ENCODE measurements around the gene SMOC2. TPM values are rescaled to one million over a fixed set of nuclear protein-coding genes. Genes with fewer than 3 reads are reported as not detected.

Gene SMOC2
- polyA plus RNA-seq, 1 donor (not counting 4 experiments of a cell fraction or from before 2014, with no cell fraction given), result 1.1 TPM

DNA sequence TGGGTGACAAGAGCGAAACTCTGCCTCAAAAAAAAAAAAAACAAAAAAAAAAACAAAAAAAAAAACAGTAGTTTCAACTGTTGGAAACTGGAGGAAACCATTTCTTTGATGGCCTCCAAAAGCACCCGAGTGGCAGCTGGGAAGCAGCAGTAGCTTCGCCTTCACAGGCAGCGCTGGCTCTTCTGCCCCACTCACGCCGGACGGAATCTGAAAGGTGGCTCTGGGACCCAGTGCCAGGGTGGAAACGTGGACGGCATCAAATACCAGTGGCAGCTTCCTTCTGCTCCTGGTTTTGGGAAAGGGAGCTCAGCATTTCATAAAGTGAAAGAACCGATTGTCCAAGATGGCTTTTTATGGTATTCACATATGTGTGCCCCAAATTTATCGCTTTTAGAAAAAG is 159.4 kb downstream of the SMOC2 start:
- H3K27me3 ChIP-seq (ENCODE audit: control insufficient read depth, extremely low read depth, insufficient read depth, low read length), result no peaks in the 10 kb centered on the region
- dilution Hi-C loops (cut with MboI; ENCODE audit: extremely low pct_ligation_motif_present, low sequenced_read_pairs), result no loop called here
- no peaks in the 10 kb centered on the region for H4K20me1 ChIP-seq (ENCODE audit: control insufficient read depth, extremely low read depth, insufficient read depth, low read length)
- H3K4me2 ChIP-seq (ENCODE audit: control insufficient read depth, extremely low read depth, insufficient read depth, low read depth, low read length), result no peak overlapping the region
- DNase-seq (ENCODE audit: low read depth, low spot score) (no peak), FAIRE-seq (no peak)
- no peaks in the 10 kb centered on the region for H3K36me3 ChIP-seq (ENCODE audit: control insufficient read depth in 2 of 2, extremely low read depth in 1 of 2, insufficient read depth in 2 of 2, low read length in 2 of 2)
- H3K4me3 ChIP-seq (ENCODE audit: control insufficient read depth in 2 of 3, extremely low read depth in 1 of 3, insufficient read depth in 2 of 3, low read depth in 1 of 3, low read length in 3 of 3), result no peak overlapping the region
- no peaks in the 10 kb centered on the region for H3K9me3 ChIP-seq (ENCODE audit: control insufficient read depth, low read depth, low read length)
- H2AFZ ChIP-seq (ENCODE audit: control insufficient read depth, low read length), result no peak overlapping the region
- H3K27ac ChIP-seq (ENCODE audit: control insufficient read depth, insufficient read depth, low read length), result no peak overlapping the region
- no peaks in the 10 kb centered on the region for H3K79me2 ChIP-seq (ENCODE audit: control insufficient read depth, insufficient read depth, low read length)
- no peaks in the 10 kb centered on the region for H3K9me1 ChIP-seq (ENCODE audit: control insufficient read depth, extremely low read depth, insufficient read depth, low read length)
- no peaks in the 10 kb centered on the region for H3K4me1 ChIP-seq (ENCODE audit: control insufficient read depth, extremely low read depth, insufficient read depth, low read length)
- no peak overlapping the region for H3K9ac ChIP-seq (ENCODE audit: control insufficient read depth, extremely low read depth, insufficient read depth, low read length)
- TF ChIP-seq, protein P1, sequence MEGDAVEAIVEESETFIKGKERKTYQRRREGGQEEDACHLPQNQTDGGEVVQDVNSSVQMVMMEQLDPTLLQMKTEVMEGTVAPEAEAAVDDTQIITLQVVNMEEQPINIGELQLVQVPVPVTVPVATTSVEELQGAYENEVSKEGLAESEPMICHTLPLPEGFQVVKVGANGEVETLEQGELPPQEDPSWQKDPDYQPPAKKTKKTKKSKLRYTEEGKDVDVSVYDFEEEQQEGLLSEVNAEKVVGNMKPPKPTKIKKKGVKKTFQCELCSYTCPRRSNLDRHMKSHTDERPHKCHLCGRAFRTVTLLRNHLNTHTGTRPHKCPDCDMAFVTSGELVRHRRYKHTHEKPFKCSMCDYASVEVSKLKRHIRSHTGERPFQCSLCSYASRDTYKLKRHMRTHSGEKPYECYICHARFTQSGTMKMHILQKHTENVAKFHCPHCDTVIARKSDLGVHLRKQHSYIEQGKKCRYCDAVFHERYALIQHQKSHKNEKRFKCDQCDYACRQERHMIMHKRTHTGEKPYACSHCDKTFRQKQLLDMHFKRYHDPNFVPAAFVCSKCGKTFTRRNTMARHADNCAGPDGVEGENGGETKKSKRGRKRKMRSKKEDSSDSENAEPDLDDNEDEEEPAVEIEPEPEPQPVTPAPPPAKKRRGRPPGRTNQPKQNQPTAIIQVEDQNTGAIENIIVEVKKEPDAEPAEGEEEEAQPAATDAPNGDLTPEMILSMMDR (optimal IDR thresholded peaks at IDR 0.05 in 1 of 3, IDR thresholded peaks at IDR 0.05 in 1 of 3, conservative IDR thresholded peaks at IDR 0.05 in 1 of 3; ENCODE audit: extremely low read depth in 1 of 3, insufficient read depth in 2 of 3, low read length in 3 of 3), result no peak
- TF ChIP-seq EZH2 (IDR thresholded peaks at IDR 0.05; ENCODE audit: low read length), result no peak

DNA sequence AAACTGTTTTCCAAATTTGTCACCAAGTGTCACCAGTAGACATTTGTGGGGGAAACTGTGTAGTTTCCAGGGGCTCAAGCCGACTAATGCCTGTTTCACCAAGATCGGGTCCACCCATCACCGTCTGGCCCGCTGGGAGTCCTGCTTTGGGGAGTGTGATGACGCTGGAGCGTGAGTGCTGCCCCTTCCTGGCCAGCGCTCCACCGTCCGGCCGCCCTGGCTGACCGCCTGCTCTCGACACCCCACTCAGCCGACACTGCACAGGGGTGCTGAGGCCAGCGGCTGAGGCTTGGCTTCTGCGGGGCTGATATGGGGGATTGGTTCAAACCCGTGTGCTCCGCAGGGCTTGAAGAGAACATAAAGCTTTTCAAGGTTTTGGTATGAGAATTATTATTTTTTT is 160.1 kb downstream of the SMOC2 start:
- no peaks in the 10 kb centered on the region for H3K79me2 ChIP-seq (ENCODE audit: control insufficient read depth, insufficient read depth, low read length)
- H3K4me2 ChIP-seq (ENCODE audit: control insufficient read depth, extremely low read depth, insufficient read depth, low read depth, low read length), result no peak overlapping the region
- H3K36me3 ChIP-seq (ENCODE audit: control insufficient read depth in 2 of 2, extremely low read depth in 1 of 2, insufficient read depth in 2 of 2, low read length in 2 of 2), result no peaks in the 10 kb centered on the region
- no peak overlapping the region for H2AFZ ChIP-seq (ENCODE audit: control insufficient read depth, low read length)
- TF ChIP-seq EZH2 (IDR thresholded peaks at IDR 0.05; ENCODE audit: low read length), result no peak
- TF ChIP-seq, protein P1 (optimal IDR thresholded peaks at IDR 0.05 in 1 of 3, IDR thresholded peaks at IDR 0.05 in 1 of 3, conservative IDR thresholded peaks at IDR 0.05 in 1 of 3; ENCODE audit: extremely low read depth in 1 of 3, insufficient read depth in 2 of 3, low read length in 3 of 3), result no peak
- no peaks in the 10 kb centered on the region for H3K27me3 ChIP-seq (ENCODE audit: control insufficient read depth, extremely low read depth, insufficient read depth, low read length)
- no peaks in the 10 kb centered on the region for H4K20me1 ChIP-seq (ENCODE audit: control insufficient read depth, extremely low read depth, insufficient read depth, low read length)
- dilution Hi-C loops (cut with MboI; ENCODE audit: extremely low pct_ligation_motif_present, low sequenced_read_pairs), result no loop called here
- DNase-seq (ENCODE audit: low read depth, low spot score) (no peak), FAIRE-seq (no peak)
- no peaks in the 10 kb centered on the region for H3K4me1 ChIP-seq (ENCODE audit: control insufficient read depth, extremely low read depth, insufficient read depth, low read length)
- no peaks in the 10 kb centered on the region for H3K9me3 ChIP-seq (ENCODE audit: control insufficient read depth, low read depth, low read length)
- no peaks in the 10 kb centered on the region for H3K9me1 ChIP-seq (ENCODE audit: control insufficient read depth, extremely low read depth, insufficient read depth, low read length)
- H3K9ac ChIP-seq (ENCODE audit: control insufficient read depth, extremely low read depth, insufficient read depth, low read length), result no peak overlapping the region
- H3K4me3 ChIP-seq (ENCODE audit: control insufficient read depth in 2 of 3, extremely low read depth in 1 of 3, insufficient read depth in 2 of 3, low read depth in 1 of 3, low read length in 3 of 3), result no peak overlapping the region
- no peak overlapping the region for H3K27ac ChIP-seq (ENCODE audit: control insufficient read depth, insufficient read depth, low read length)
